Neuronal stem cell (in vitro differentiated cells): ENCODE data around the gene HS6ST3.

ENCODE experiments used
- DNase-seq: peaks from one replicate; pipeline ENCODE4 v3.0.0-alpha.2; 2013; ENCODE audit warnings: low spot score
- H2AFZ ChIP-seq: one replicate; pipeline ENCODE4 v1.6.1; 2013; ENCODE audit warnings: mild to moderate bottlenecking, low read length, inconsistent platforms
- H2AK5ac ChIP-seq: 2 replicates; pipeline ENCODE4 v1.6.1; 2013; ENCODE audit warnings: low read depth, mild to moderate bottlenecking, inconsistent platforms, low read length, moderate library complexity, mixed read lengths
- H2BK120ac ChIP-seq: 2 replicates; pipeline ENCODE4 v1.6.1; 2013; ENCODE audit warnings: low read depth, mild to moderate bottlenecking, inconsistent platforms, low read length, moderate library complexity, mixed read lengths
- H2BK12ac ChIP-seq: one replicate; pipeline ENCODE4 v1.6.1; 2013; ENCODE audit warnings: low read length, inconsistent platforms
- H2BK15ac ChIP-seq: 2 replicates; pipeline ENCODE4 v1.6.1; 2013; ENCODE audit warnings: mild to moderate bottlenecking, low read length, inconsistent platforms, mixed read lengths
- H2BK5ac ChIP-seq: one replicate; pipeline ENCODE4 v1.6.1; 2013; ENCODE audit warnings: inconsistent platforms, mild to moderate bottlenecking, low read length, moderate library complexity
- H3K14ac ChIP-seq: one replicate; pipeline ENCODE4 v1.6.1; 2013; ENCODE audit warnings: low read length, inconsistent platforms
- H3K18ac ChIP-seq: 2 replicates; pipeline ENCODE4 v1.6.1; 2013; ENCODE audit warnings: low read length, inconsistent platforms
- H3K23ac ChIP-seq: 2 replicates; pipeline ENCODE4 v1.6.1; 2013; ENCODE audit warnings: low read depth, mild to moderate bottlenecking, mixed read lengths, low read length, inconsistent platforms; ENCODE audit not compliant: poor library complexity
- H3K27ac ChIP-seq: replicated peaks from 3 replicates; pipeline ENCODE4 v1.5.1; 2013; ENCODE audit warnings: low read length, inconsistent platforms
- H3K27me3 ChIP-seq, 3 experiments: 2 replicates each; pipeline ENCODE4 v1.6.1; 2013; ENCODE audit warnings: low read length in 3 of 3, mild to moderate bottlenecking in 2 of 3, inconsistent platforms in 1 of 3, low read depth in 1 of 3, mixed read lengths in 1 of 3, moderate library complexity in 1 of 3; ENCODE audit not compliant: control insufficient read depth in 3 of 3, insufficient read depth in 3 of 3
- H3K36me3 ChIP-seq, 2 donors: replicated peaks in 1 of 2; 2 replicates each; pipeline ENCODE4 v1.6.1; 2013; ENCODE audit warnings: low read length in 2 of 2; ENCODE audit not compliant: control insufficient read depth in 2 of 2, insufficient read depth in 2 of 2
- H3K4ac ChIP-seq: 2 replicates; pipeline ENCODE4 v1.6.1; 2013; ENCODE audit warnings: inconsistent platforms, mild to moderate bottlenecking, low read length, moderate library complexity
- H3K4me1 ChIP-seq, 2 donors: 1 replicate in 1 of 2; 2 replicates in 1 of 2; pipeline ENCODE4 v1.6.1; 2013; ENCODE audit warnings: low read length in 2 of 2, low read depth in 1 of 2; ENCODE audit not compliant: control insufficient read depth in 2 of 2, insufficient read depth in 1 of 2
- H3K4me2 ChIP-seq: one replicate; pipeline ENCODE4 v1.6.1; 2013; ENCODE audit warnings: mild to moderate bottlenecking, low read length, inconsistent platforms; ENCODE audit not compliant: insufficient read depth, poor library complexity, severe bottlenecking
- H3K4me3 ChIP-seq, 2 donors: 2 replicates each; pipeline ENCODE4 v1.5.1; 2013; ENCODE audit warnings: low read length in 2 of 2, mild to moderate bottlenecking in 2 of 2, inconsistent platforms in 1 of 2, moderate library complexity in 1 of 2
- H3K79me1 ChIP-seq: one replicate; pipeline ENCODE4 v1.6.1; 2013; ENCODE audit warnings: low read depth, mild to moderate bottlenecking, inconsistent platforms, low read length, moderate library complexity
- H3K9ac ChIP-seq: one replicate; pipeline ENCODE4 v1.6.1; 2013; ENCODE audit warnings: mild to moderate bottlenecking, low read depth, low read length, inconsistent platforms; ENCODE audit not compliant: poor library complexity
- H3K9me3 ChIP-seq, 2 donors: replicated peaks in 1 of 2; 2 replicates each; pipeline versions ENCODE3 to v1.6.1; 2013; ENCODE audit warnings: low read length in 2 of 2, mild to moderate bottlenecking in 2 of 2, inconsistent platforms in 1 of 2, low read depth in 1 of 2, mixed read lengths in 1 of 2, moderate library complexity in 1 of 2; ENCODE audit not compliant: control insufficient read depth in 2 of 2, insufficient read depth in 1 of 2
- H4K8ac ChIP-seq: one replicate; pipeline ENCODE4 v1.6.1; 2013; ENCODE audit warnings: low read depth, mild to moderate bottlenecking, inconsistent platforms, low read length, moderate library complexity
- H4K91ac ChIP-seq: one replicate; pipeline ENCODE4 v1.6.1; 2013; ENCODE audit warnings: low read length, low read depth, mild to moderate bottlenecking, inconsistent platforms; ENCODE audit not compliant: poor library complexity
- WGBS, 2 donors: extraction: QIAGEN DNeasy Blood & Tissue Kit; methylation state at CpG; one replicate each; pipeline ENCODE4 v1.1.7; 2013; ENCODE audit warnings: missing lambda C conversion rate in 2 of 2, mixed read lengths in 1 of 2; ENCODE audit not compliant: insufficient read length in 2 of 2, insufficient replicate concordance in 1 of 2; ENCODE audit errors: extremely low coverage in 2 of 2; 5-methylcytosine and 5-hydroxymethylcytosine counted together

The HS6ST3 gene

DNA sequence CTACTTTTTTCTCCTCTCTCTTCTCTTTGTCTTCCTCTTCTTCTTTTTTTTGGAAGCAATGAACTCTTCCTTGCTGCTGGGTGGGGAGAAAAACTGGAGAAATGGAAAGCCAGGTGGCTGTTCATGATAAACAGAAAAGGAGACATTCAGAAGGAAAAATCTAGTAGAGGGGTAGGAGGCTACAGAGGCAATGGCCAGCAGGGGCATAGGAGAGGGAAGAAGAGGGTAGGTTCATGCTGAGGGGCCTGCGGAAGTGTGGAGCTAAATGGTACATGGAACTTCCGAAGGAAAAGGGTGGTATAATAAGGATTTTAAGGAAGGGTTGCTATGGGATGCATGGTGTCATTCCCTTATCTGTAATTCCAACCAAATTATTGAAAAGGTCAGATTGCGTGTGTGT lies 17.5 kb upstream of the HS6ST3 start:
- H2BK120ac ChIP-seq, result no peak overlapping the region
- no peak overlapping the region for H2BK15ac ChIP-seq
- no CpG with 5 or more reads among the region's 3 CpGs for WGBS, 2 donors
- no peaks in the 10 kb centered on the region for H3K9me3 ChIP-seq
- no peaks in the 10 kb centered on the region for H3K79me1 ChIP-seq
- no peak overlapping the region for H2AFZ ChIP-seq
- H3K4me2 ChIP-seq, result no peak overlapping the region
- no peak overlapping the region for H4K91ac ChIP-seq
- no peak overlapping the region for H2BK5ac ChIP-seq
- H3K27me3 ChIP-seq, result peaks cover 0 to 5% (median 0%) of the 10 kb centered on the region in 3 experiments
- no peak for DNase-seq
- H3K4ac ChIP-seq, result no peak overlapping the region
- no peak overlapping the region for H2BK12ac ChIP-seq
- H2AK5ac ChIP-seq, result no peak overlapping the region
- H3K9ac ChIP-seq, result no peak overlapping the region
- H3K18ac ChIP-seq, result no peak overlapping the region
- no peak overlapping the region for H3K23ac ChIP-seq
- no peaks in the 10 kb centered on the region for H3K36me3 ChIP-seq
- no peak overlapping the region for H4K8ac ChIP-seq
- no peak overlapping the region for H3K14ac ChIP-seq
- H3K27ac ChIP-seq, result no peak overlapping the region
- H3K4me3 ChIP-seq, result no peak overlapping the region
- no peaks in the 10 kb centered on the region for H3K4me1 ChIP-seq

DNA sequence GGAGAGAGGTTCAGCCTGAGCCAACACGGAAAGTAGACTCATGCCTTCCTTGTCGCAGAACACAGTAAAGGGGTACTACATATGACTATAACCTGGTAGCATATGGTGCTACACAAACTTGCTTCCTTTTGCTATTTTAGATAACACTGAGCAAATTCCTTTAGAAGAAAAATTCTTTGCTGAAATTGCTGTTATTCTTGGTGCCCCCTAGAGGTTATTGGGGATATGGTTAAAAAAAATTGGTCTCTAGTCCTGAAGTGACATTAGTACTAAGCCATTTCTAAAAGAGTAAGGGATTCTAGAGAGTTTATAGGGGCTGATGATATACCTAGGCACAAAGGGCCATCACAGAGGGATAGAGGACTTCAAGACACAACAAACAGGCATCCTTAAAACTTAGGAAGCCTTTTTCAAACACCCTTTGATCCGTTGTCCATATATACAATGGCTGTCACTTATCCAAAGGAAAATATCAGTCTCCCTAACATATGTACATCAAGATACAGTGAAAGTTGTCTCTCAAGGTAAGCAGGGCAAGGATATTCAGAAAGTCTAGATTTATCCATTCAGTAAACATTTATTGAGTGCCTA lies 13.9 kb upstream of the HS6ST3 start:
- Histone ChIP-seq H2BK120ac (no peak overlapping the region), H3K79me1 (no peaks in the 10 kb centered on the region), H3K18ac (no peak overlapping the region), H4K91ac (no peak overlapping the region), H2BK15ac (no peak overlapping the region), H3K36me3 (no peaks in the 10 kb centered on the region), H2AK5ac (no peak overlapping the region), H3K9me3 (no peaks in the 10 kb centered on the region), H3K23ac (no peak overlapping the region), H2BK12ac (no peak overlapping the region), H3K14ac (no peak overlapping the region), H2BK5ac (no peak overlapping the region), H3K4me3 (no peak overlapping the region), H3K27me3 (peaks cover 0 to 15% (median 0%) of the 10 kb centered on the region in 3 experiments), H3K4me2 (no peak overlapping the region), H3K27ac (no peak overlapping the region), H4K8ac (no peak overlapping the region), H3K4ac (no peak overlapping the region), H2AFZ (no peak overlapping the region), H3K4me1 (no peaks in the 10 kb centered on the region), H3K9ac (no peak overlapping the region)
- no CpG with 5 or more reads among the region's 3 CpGs for WGBS, 2 donors
- no peak for DNase-seq

DNA sequence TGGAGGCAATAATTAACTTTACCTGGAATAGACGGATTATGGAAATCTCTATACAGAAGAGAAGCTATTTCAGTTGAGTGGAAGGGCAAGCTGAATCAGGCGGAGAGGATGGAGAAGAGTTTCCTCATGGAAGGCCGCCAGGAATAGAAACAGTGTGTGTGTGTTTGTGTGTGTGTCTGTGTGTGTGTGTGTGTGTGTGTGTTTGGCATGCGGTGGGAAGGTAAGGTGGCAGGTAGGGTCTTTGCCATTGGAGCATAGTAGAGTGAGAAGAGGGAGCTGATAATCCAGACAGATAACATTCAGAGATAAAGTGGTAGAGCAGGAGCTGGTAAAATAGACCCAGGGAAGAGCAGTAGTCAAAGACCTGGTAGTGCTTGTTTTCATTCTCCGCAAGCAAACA lies 9.2 kb upstream of the HS6ST3 start:
- Histone ChIP-seq H2BK15ac (no peak overlapping the region), H3K27ac (no peak overlapping the region), H2BK5ac (no peak overlapping the region), H3K23ac (no peak overlapping the region), H3K9me3 (no peaks in the 10 kb centered on the region), H2AK5ac (no peak overlapping the region), H2BK12ac (no peak overlapping the region), H3K4me1 (peaks cover 0 to 2% of the 10 kb centered on the region in 2 donors), H3K4ac (no peak overlapping the region), H3K4me2 (no peak overlapping the region), H3K27me3 (peaks cover 0 to 30% (median 0%) of the 10 kb centered on the region in 3 experiments), H3K4me3 (no peak overlapping the region), H4K8ac (no peak overlapping the region), H3K79me1 (no peaks in the 10 kb centered on the region), H3K9ac (no peak overlapping the region), H3K36me3 (no peaks in the 10 kb centered on the region), H2BK120ac (no peak overlapping the region), H3K18ac (no peak overlapping the region), H2AFZ (no peak overlapping the region), H4K91ac (no peak overlapping the region), H3K14ac (no peak overlapping the region)
- no peak for DNase-seq
- WGBS, 2 donors, result no CpG with 5 or more reads among the region's 5 CpGs

DNA sequence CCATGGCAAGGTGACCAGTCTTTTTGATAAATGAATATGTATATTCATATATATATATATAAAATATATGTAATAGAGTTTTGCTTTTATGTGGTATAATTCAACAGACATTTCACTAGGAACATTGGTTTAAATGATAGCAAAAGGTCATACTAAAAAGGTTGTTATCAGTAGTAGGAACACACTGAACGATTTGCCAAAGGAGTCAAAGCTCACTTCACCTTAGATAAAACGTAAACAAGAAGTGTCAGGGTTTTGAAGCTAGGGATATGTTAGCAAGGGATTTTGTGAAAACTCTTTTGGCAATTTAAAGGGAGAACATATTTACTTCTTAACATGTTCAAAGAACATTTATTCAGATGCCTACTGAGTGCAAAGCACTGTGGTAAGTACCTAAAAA lies 8.0 kb upstream of the HS6ST3 start:
- Histone ChIP-seq H2BK12ac (no peak overlapping the region), H3K4me3 (no peak overlapping the region), H3K9me3 (no peaks in the 10 kb centered on the region), H3K36me3 (no peaks in the 10 kb centered on the region), H3K27ac (no peak overlapping the region), H3K79me1 (no peaks in the 10 kb centered on the region), H3K18ac (no peak overlapping the region), H3K9ac (no peak overlapping the region), H2AK5ac (no peak overlapping the region), H4K8ac (no peak overlapping the region), H2BK120ac (no peak overlapping the region), H3K4ac (no peak overlapping the region), H2AFZ (no peak overlapping the region), H2BK5ac (no peak overlapping the region), H3K14ac (no peak overlapping the region), H3K23ac (no peak overlapping the region), H3K4me2 (no peak overlapping the region), H4K91ac (no peak overlapping the region), H3K27me3 (peaks cover 0 to 39% (median 0%) of the 10 kb centered on the region in 3 experiments), H2BK15ac (no peak overlapping the region), H3K4me1 (peaks cover 0 to 2% of the 10 kb centered on the region in 2 donors)
- no CpG with 5 or more reads among the region's 2 CpGs for WGBS, 2 donors
- DNase-seq, result no peak
